ENCODE measurements around the gene OR52E6.

Gene OR52E6

DNA sequence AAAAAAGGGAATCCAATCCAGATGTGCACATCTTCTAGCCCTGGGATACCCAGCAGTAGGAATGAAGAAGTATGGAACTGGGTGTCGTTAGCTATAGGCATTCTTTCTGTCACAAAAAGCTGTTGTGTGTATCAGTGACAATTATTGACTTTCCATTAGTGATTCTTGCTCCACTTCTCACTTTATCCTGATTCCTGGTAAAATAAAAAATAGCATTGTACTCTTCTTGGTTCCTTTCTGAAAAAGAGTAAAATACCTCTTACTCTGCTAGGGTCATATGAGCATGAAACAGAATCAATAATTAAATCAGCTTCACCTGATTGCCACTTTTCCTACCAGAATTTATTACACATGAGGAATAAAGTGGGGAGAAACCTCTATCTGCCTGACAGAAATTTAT, at the start of gene OR52E6:
TSS of gene OR52E6 (minus strand) at position 101 of the 400 bp plus-strand sequence. CDS start at position 101, 0 bp downstream.
- DNase-seq: no peak

GRCh38 chr11:5891216-5891800, 49.6 kb upstream of the OR52E6 start:
- DNase-seq: no peak

- DNase-seq: no peak
These were observed 46.0 kb upstream of the OR52E6 start for GRCh38 chr11:5887661-5888060.

DNA sequence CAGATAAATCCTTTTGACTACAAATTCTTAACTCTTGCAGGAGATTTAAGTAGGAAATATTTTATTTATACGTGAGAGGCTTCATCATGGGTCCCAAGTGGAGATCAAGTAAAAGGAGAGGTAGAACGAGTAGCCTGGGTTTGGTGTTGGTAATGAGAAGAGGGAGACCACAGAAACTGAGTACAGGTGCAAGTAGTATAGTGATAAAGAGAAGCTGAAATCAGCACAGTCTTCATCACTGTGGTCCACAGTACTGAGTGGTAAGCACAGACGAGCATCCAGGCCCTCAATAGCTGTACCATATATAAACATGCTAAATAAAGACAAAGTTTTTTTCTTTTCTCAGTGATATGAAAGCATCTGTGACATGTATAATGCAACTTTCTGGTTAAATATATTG, 45.5 kb upstream of the OR52E6 start:
- no peak for DNase-seq

DNA sequence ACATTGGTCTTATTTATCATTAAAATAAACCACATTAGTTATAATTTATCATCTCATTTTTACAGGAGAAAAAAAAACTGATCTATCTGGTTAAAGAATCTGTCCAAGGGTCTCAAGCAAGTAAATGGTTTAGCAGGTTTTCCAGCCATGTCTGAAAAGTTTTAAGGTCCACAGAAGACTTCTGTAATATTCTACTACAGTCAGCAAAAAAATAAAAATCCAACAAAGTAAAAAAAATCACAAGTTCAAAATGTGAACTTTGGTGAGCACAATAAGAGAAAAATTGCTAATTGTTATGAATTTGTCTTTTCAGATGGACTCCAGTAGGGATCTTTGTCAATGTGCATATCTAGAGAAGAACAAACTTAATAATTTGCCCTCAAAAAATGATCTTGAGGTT, 40.1 kb upstream of the OR52E6 start:
- no peak for DNase-seq

GRCh38 chr11:5880329-5880728, 38.6 kb upstream of the OR52E6 start, which contains the start of gene OR52E4:
TSS of gene OR52E4 (plus strand) at chr11:5880629. CDS start at chr11:5884293, 3,664 bp downstream.
- no peak for DNase-seq

DNA sequence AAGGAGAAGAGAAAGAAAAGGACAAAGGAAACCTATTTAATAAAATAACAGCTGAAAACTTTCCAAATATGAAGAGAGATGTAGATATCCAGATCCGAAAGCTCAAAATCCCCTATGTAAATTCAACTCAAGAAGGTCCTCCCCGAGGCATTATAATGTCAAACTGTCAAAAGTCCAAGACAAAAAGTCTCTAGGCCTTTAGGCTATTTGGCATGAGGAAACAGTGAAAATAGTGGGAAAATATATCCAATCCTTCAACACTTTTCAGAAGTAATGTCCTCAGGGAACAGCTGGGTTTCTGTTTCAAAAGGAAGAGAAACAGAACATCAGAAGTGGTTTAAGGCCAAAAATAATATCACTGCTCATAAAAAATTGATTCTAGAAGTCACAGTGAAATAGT, 36.9 kb upstream of the OR52E6 start:
- DNase-seq: no peak

GRCh38 chr11:5865826-5866225, 24.1 kb upstream of the OR52E6 start:
- DNase-seq: no peak

DNA sequence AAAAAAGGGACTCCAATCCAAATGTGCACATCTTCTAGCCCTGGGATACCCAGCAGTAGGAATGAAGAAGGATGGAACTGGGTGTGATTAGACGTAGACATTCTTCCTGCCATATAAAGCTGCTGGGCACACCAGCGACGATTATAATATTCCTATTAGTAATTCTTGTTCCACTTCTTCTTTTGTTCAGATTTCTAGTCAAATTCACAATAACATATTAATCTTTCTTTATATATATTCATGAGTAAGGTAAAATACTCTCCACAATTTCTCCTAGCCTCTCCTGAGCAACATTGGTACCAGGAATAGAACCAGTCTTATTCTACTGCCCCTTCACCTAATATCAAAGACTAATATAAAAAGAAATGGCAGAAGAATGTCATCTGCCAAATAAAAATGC, 15.9 kb upstream of the OR52E6 start, which contains the start of gene OR52E8:
TSS of gene OR52E8 (minus strand) at position 101 of the 400 bp plus-strand sequence. CDS start at position 101, 0 bp downstream.
- DNase-seq: no peak

- no peak for DNase-seq
These were observed 9.3 kb upstream of the OR52E6 start for GRCh38 chr11:5851002-5851401.

GRCh38 chr11:5847711-5848110, 6.0 kb upstream of the OR52E6 start:
- DNase-seq: no peak

DNA sequence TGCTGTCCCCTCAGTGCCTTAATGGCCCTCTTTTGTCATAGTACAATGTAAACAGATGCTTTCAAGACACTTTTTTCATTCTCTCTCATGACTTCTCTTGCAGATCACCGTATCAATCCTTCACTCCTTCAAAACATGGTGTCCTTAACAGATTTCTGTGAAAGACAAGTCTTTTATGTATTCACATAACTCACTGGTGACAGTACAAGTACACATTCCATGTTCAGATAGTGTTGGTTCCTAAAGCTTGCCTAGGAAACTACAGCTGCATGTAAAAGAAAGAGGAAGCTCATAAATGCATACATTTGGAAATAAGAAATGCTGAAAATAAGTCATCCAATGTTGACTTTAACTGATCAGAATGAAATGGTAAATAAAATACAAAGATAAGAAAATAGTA, 5.0 kb upstream of the OR52E6 start:
- DNase-seq: no peak

GRCh38 chr11:5837695-5838094, 4.0 kb downstream of the OR52E6 start:
- no peak for DNase-seq

DNA sequence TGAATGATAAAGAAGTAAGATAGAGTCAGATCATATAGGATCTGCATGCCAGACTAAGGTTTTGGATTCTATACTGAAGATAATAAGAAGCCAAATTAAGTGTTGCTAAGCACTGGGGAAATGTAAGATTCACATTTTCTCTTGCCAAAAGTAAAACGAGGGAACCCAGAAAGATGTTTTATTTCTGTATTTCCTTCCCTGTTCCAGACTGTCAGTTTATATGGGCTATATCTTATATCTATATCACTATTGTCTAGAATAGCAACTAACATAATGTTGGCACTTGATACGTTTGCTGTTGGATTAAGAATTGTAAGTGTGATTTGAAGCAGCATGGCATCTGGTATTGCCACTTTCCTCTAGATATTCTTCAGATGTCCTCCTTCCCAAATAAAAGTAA, 8.3 kb downstream of the OR52E6 start:
- DNase-seq: no peak

- DNase-seq: no peak
These were observed 10.4 kb downstream of the OR52E6 start for GRCh38 chr11:5831196-5831829.

DNA sequence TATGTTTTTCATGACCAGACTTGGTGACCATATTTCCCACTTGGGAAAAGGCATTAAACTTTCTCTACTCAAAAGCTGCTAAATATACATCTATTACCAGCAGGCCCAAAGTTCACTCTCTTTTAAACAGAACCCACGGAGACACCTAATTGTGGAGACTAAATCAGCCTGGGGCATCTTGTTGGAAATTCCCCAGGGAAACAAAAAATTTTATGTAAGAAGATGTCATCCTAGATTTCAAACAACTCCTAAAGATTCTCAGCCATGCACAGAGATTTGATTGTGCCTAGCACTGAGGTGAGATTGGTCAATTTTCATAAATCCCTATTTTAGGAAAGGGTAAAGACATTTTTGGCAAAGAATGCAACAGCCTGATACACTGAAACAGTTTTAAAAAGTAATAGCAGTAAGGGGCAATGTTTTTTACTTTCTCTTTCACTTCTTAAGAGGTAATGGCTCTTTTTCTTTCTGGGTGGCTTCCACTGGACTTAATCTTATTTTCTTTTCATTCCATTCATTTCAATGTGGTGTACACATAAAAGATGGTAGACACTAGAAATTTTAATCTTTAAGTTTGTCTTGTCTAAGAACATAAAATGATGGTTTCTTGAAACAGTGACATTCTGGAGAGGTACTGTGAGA, 23.3 kb downstream of the OR52E6 start:
- no peak for DNase-seq

- no peak for DNase-seq
These were observed 26.2 kb downstream of the OR52E6 start for GRCh38 chr11:5815534-5815933.

- DNase-seq: no peak
These were observed 31.5 kb downstream of the OR52E6 start for GRCh38 chr11:5809905-5810795.

GRCh38 chr11:5809122-5809519, 32.6 kb downstream of the OR52E6 start:
- no peak for DNase-seq

GRCh38 chr11:5808500-5809121, 33.1 kb downstream of the OR52E6 start, which contains the start of gene OR52N2:
TSS of gene OR52N2 (plus strand) at chr11:5808924. CDS start at chr11:5820336, 11,412 bp downstream.
- peak; percentile 53 to 57 for DNase-seq

DNA sequence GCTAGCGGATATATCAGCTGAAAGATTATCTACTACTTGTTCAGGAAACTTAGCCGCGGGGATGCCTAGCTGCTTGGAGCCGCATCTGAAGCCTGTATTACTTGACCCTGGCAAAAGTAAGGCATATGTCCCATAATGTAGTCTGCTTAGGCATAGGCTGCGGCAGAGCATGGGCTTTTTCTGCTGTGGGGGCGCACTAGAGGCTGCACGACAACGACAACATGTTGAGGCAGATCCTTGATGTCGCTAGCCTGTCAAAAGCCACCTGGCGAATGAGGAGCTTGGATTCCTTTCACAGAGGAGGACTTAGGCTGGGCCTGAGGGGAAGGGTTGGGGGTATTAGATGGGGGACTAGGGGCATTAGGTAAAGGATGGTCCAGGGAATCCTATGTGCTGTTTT, 34.1 kb downstream of the OR52E6 start:
- DNase-seq: no peak

GRCh38 chr11:5803982-5804381, 37.7 kb downstream of the OR52E6 start:
- DNase-seq: no peak

- DNase-seq: no peak
These were observed 45.2 kb downstream of the OR52E6 start for GRCh38 chr11:5796541-5796940.

All from stimulated activated CD4-positive, alpha-beta T cell treated with anti-CD3 and anti-CD28 coated beads, Interleukin-4, amount 100 ng/mL, for 4 hours (primary cell).